Upper lobe of right lung (tissue), 1 donor: ENCODE measurements around the gene PEAK1. TPM values are rescaled to one million over a fixed set of nuclear protein-coding genes. Genes with fewer than 3 reads are reported as not detected.
"Not testable (repeated sequence)": the region's sequence is repeated elsewhere in the genome, so short reads cannot be mapped to it uniquely, and the experiment has no call there.

Experiments
- ATAC-seq: fragments of 200-7000 bp; cut with Tn5 transposase; one replicate; pipeline ENCODE4 v1.9.1; 2020; ENCODE audit warnings: mild to moderate bottlenecking, moderate library complexity
- DNase-seq: peaks from one replicate; pipeline ENCODE4 v3.0.0-alpha.2; 2020
- H3K27ac ChIP-seq: fragments of 200-600 bp; one replicate; pipeline ENCODE4 v1.8.0; 2022
- H3K27me3 ChIP-seq: fragments of 200-600 bp; one replicate; pipeline ENCODE4 v1.8.0; 2022; ENCODE audit warnings: mild to moderate bottlenecking
- H3K36me3 ChIP-seq: fragments of 200-600 bp; one replicate; pipeline ENCODE4 v1.8.0; 2022
- H3K4me1 ChIP-seq: fragments of 200-600 bp; one replicate; pipeline ENCODE4 v1.8.0; 2022
- H3K4me3 ChIP-seq: fragments of 200-600 bp; one replicate; pipeline ENCODE4 v1.8.0; 2022; ENCODE audit warnings: mild to moderate bottlenecking
- H3K9me3 ChIP-seq: fragments of 200-600 bp; one replicate; pipeline ENCODE4 v1.8.0; 2022
- intact Hi-C: fragments of 100-400 bp; cut with DNase I; formaldehyde crosslinking; loops from one replicate; pipeline ENCODE4 v1.11.0; 2022
- total RNA-seq: library from RNA; stranded (reverse); fragmentation: NEBNext Ultra II Directional; extraction: Animal tissue kit (Norgen Biotek cat#: 25700); gene quantifications from one replicate; pipeline ENCODE4 v1.2.1, GENCODE V29; 2021
- TF ChIP-seq, protein P1 (sequence below): fragments of 200-600 bp; IDR thresholded peaks from one replicate; pipeline ENCODE4 v1.8.0; 2022; ENCODE audit warnings: antibody characterized with exemption
- donor health status: DM: no; HTN: yes; CAD: no; lungs with severe emphysema.

The PEAK1 gene
- total RNA-seq, 1 donor from 2014 or later, result 139 TPM

DNA sequence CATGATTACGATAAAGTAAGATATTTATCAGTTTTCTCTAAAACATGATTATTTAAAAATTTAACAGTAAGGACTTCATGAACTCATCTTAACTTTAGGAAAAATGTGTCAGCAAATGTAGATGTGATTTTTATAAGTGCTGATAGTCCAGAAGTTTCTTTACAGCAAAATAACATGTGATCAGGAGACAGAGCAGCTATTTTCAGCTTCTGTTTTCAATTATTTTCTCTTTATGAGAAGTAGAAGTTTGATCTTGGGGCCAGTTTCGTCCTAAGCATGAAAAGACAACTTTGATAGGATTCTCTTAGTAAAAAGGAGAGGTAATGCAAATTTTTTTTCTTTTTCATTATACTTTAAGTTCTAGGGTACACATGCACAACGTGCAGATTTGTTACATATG, 252.5 kb downstream of the PEAK1 start:
- intact Hi-C loops, result no loop called here
- H3K9me3 ChIP-seq, result no peaks in the 10 kb centered on the region

DNA sequence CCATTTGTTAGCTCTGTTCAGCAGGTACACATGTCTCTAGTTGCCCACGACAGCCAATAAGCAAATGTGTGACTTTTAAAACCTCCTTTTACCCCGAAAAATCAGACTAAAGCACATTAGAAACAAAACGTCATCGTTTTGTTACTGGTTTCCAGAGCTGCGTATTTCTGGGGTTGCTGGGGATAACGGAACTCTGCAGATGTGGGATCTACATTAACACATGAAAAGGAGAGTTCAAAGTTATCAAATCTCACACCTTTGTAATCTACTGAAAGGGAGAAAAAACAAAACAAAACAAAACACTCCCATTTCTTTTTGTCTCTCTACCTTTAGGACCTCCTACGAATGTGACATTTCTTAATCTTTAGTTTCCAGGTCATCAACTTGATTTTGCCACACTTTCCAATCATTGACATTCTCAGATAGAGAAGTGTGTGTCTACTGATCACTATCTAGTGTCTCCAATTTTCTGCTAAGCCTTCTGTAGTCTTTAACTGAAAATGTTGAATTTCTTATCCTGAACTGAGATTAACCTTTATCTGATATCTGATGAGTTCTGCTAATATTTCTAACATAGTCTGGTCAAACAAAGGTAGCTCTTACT, 256.0 kb downstream of the PEAK1 start:
- H3K27ac ChIP-seq, result no peak overlapping the region
- intact Hi-C loops, result no loop called here
- TF ChIP-seq, protein P1, sequence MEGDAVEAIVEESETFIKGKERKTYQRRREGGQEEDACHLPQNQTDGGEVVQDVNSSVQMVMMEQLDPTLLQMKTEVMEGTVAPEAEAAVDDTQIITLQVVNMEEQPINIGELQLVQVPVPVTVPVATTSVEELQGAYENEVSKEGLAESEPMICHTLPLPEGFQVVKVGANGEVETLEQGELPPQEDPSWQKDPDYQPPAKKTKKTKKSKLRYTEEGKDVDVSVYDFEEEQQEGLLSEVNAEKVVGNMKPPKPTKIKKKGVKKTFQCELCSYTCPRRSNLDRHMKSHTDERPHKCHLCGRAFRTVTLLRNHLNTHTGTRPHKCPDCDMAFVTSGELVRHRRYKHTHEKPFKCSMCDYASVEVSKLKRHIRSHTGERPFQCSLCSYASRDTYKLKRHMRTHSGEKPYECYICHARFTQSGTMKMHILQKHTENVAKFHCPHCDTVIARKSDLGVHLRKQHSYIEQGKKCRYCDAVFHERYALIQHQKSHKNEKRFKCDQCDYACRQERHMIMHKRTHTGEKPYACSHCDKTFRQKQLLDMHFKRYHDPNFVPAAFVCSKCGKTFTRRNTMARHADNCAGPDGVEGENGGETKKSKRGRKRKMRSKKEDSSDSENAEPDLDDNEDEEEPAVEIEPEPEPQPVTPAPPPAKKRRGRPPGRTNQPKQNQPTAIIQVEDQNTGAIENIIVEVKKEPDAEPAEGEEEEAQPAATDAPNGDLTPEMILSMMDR, result no peak
- H3K4me1 ChIP-seq, result peaks cover 15% of the 10 kb centered on the region
- DNase-seq, result no peak
- no peak overlapping the region for H3K4me3 ChIP-seq
- no peaks in the 10 kb centered on the region for H3K9me3 ChIP-seq
- ATAC-seq, result no peak
- H3K27me3 ChIP-seq, result no peaks in the 10 kb centered on the region
- no peaks in the 10 kb centered on the region for H3K36me3 ChIP-seq

More for the DNA sequence above, 252.5 kb downstream of the PEAK1 start:
- H3K4me1 ChIP-seq, result no peaks in the 10 kb centered on the region
- no peaks in the 10 kb centered on the region for H3K36me3 ChIP-seq
- no peak overlapping the region for H3K4me3 ChIP-seq
- H3K27me3 ChIP-seq, result no peaks in the 10 kb centered on the region
- no peak overlapping the region for H3K27ac ChIP-seq
- ATAC-seq (no peak), DNase-seq (no peak)
- TF ChIP-seq, protein P1, result no peak

DNA sequence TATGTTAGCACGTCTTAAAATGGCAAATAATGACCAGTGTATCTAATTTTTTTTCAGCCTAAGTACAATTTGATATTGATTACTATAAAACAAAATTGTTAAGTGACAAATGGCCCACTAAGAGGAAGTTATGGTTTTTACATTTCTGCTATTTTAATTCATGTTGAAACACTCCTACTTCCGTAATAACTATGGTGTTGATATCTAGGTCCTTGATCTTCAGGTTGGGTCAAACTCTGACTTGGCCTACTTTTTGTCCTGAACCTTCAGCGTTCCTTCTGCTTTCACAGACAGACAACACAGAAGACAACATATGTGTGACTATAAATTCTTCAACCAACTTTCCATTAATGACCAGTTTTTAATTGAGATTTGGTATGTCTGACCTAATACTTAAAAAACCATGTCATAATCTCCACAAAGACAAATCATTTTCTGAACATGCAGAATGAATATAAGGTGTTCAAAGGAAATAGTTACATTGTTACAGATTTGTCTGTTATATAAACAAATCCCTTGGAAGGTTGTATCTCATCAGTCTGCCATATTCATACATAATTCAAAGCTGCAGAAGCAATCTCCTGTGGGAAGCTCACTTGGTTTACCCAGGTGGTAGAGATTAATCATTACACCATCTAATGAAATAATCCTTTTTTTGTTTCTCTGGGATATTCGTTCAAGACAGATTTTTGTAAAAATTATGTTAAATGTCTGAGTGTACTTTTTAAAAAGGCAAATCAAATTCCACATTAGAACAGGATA, 256.9 kb downstream of the PEAK1 start:
- TF ChIP-seq, protein P1, result no peak
- Histone ChIP-seq H3K9me3 (no peaks in the 10 kb centered on the region), H3K27me3 (no peaks in the 10 kb centered on the region), H3K4me3 (no peak overlapping the region), H3K36me3 (peaks cover 5% of the 10 kb centered on the region), H3K4me1 (peaks cover 15% of the 10 kb centered on the region), H3K27ac (no peak overlapping the region)
- DNase-seq (no peak), ATAC-seq (peak; percentile 39)
- intact Hi-C loops, result no loop called here

DNA sequence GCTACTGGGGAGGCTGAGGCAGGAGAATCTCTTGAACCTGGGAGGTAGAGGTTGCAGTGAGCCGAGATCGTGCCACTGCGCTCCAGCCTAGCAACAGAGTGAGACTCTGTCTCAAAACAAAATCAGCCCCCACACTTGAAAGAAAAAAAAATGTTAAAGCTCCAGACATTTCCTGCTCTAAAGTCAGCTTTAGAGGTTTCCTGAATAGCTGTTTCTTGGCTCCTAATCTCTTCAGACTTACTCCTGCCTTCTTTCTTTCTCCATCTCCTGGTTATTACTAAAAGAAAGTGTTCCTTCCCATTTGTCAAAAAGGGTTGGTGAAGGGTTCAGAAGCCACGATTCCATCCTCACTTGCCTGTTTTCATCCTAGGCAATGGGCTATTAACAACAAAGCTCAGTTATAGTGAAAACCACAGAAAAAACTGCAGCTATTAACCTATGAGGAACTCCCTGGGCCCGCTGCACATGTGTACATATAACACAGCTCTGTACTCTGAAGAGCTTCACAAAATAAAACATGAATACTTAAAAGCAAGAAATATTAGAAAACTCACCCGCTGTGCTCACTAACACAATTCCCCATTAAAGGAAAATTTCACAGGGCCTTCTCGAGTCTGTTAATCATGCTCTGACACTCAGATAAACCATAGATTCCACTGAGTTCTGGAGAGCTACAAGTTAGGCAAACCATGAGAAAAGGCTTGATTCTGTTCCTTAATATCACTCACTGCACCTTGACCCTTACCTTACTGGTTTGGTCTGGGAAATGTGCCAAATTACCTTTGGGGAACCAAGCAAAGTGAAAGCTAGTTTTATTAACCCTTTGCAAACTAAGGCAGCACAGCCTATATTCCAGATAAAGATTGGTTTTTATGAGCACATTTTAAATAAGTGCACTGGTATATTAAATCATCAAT, 259.1 kb downstream of the PEAK1 start:
- H3K4me3 ChIP-seq, result no peak overlapping the region
- DNase-seq, result no peak
- no peaks in the 10 kb centered on the region for H3K9me3 ChIP-seq
- intact Hi-C loops, result no loop called here
- H3K4me1 ChIP-seq, result peaks cover 15% of the 10 kb centered on the region
- TF ChIP-seq, protein P1, result no peak
- peaks cover 26% of the 10 kb centered on the region for H3K36me3 ChIP-seq
- peak; percentile 35 for ATAC-seq
- H3K27ac ChIP-seq, result no peak overlapping the region
- no peaks in the 10 kb centered on the region for H3K27me3 ChIP-seq

DNA sequence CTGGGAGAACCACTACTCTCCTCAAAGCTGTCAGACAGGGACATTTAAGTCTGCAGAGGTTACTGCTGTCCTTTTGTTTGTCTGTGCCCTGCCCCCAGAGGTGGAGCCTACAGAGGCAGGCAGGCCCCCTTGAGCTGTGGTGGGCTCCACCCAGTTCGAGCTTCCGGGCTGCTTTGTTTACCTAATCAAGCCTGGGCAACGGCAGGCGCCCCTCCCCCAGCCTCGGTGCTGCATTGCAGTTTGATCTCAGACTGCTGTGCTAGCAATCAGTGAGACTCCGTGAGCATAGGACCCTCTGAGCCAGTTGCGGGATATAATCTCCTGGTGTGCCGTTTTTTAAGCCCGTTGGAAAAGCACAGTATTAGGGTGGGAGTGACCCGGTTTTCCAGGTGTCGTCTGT, 263.9 kb downstream of the PEAK1 start:
- ATAC-seq, intact Hi-C loops, H3K4me3 ChIP-seq, H3K27ac ChIP-seq, DNase-seq, H3K27me3 ChIP-seq, H3K9me3 ChIP-seq, H3K4me1 ChIP-seq: not testable (repeated sequence)
- H3K36me3 ChIP-seq, result peaks cover 26% of the 10 kb centered on the region
